HL-60/S4 (cell line): ENCODE results near the gene SLC25A27.

Experiments
- in situ Hi-C: fragments of 300-500 bp; cut with MboI; formaldehyde crosslinking; loops from 2 replicates; pipeline ENCODE4 v1.14.3; 2022; ENCODE audit warnings: low sequenced_read_pairs

Gene SLC25A27

GRCh38 chr6:46648869-46649492 is 3.8 kb upstream of the SLC25A27 start:
- in situ Hi-C loops: no loop called here

- in situ Hi-C loops: no loop called here
Observed at GRCh38 chr6:46651006-46651405, 1.8 kb upstream of the SLC25A27 start.

GRCh38 chr6:46651816-46652215 is 959 bp upstream of the SLC25A27 start:
- in situ Hi-C loops: no loop called here

GRCh38 chr6:46652232-46652602 is 558 bp upstream of the SLC25A27 start:
- in situ Hi-C loops: no loop called here

- in situ Hi-C loops: no loop called here
Observed at GRCh38 chr6:46653439-46654195, 842 bp downstream of the SLC25A27 start.

- in situ Hi-C loops: no loop called here
Observed at GRCh38 chr6:46655803-46656202, 3.0 kb downstream of the SLC25A27 start.

GRCh38 chr6:46657642-46658041 is 4.9 kb downstream of the SLC25A27 start:
- in situ Hi-C loops: no loop called here

- in situ Hi-C loops: no loop called here
Observed at GRCh38 chr6:46661483-46661882, 8.7 kb downstream of the SLC25A27 start.

GRCh38 chr6:46667377-46667776 is 14.6 kb downstream of the SLC25A27 start:
- in situ Hi-C loops: no loop called here

GRCh38 chr6:46674410-46674809 is 21.6 kb downstream of the SLC25A27 start:
- in situ Hi-C loops: no loop called here

GRCh38 chr6:46676604-46677313 is 24.0 kb downstream of the SLC25A27 start:
- in situ Hi-C loops: no loop called here

GRCh38 chr6:46677314-46677654 is 24.5 kb downstream of the SLC25A27 start:
- in situ Hi-C loops: no loop called here

GRCh38 chr6:46684771-46685170 is 32.0 kb downstream of the SLC25A27 start:
- in situ Hi-C loops: no loop called here

- in situ Hi-C loops: no loop called here
Observed at GRCh38 chr6:46687619-46688097, 34.9 kb downstream of the SLC25A27 start, which contains the start of gene TDRD6. TDRD6 (plus strand) TSS chr6:46687885; CDS start chr6:46688129, 244 bp downstream.

- in situ Hi-C loops: no loop called here
Observed at GRCh38 chr6:46688117-46688965, 35.6 kb downstream of the SLC25A27 start.

GRCh38 chr6:46688966-46689335 is 36.2 kb downstream of the SLC25A27 start:
- in situ Hi-C loops: no loop called here

GRCh38 chr6:46689657-46690056 is 36.9 kb downstream of the SLC25A27 start:
- in situ Hi-C loops: no loop called here

GRCh38 chr6:46690141-46690755 is 37.5 kb downstream of the SLC25A27 start:
- in situ Hi-C loops: no loop called here

GRCh38 chr6:46690911-46691451 is 38.2 kb downstream of the SLC25A27 start:
- in situ Hi-C loops: no loop called here

GRCh38 chr6:46699970-46700369 is 47.2 kb downstream of the SLC25A27 start:
- in situ Hi-C loops: no loop called here
